ENCODE measurements around the gene ELOVL5. TPM values are rescaled to one million over a fixed set of nuclear protein-coding genes. Genes with fewer than 3 reads are reported as not detected.

Gene ELOVL5
- total RNA-seq, 1 experiment from 2014 or later: 121 TPM

DNA sequence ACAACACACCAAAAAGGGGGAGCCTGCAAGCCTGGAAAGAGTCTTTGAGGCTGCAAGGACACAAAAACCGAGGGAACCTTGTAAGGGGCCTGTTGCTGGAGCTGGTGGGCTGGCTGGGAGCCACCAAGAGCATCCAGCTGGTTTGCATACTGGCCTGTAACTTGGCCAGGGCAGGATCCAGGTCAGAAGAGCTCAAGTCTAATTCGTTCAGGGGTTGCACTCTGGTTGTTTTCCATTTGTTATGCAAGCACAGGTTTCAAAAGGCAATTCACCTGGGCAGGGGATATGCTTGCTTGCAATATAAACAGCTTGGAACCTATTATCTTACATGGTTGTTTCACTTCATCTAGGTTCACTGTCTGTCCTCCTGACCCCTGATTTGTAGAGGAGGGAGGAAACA, 101.8 kb downstream of the ELOVL5 start:
- H3K27me3 Mint-ChIP-seq (ENCODE audit: low read depth): no peaks in the 10 kb centered on the region
- no peak overlapping the region for H3K56ac ChIP-seq (ENCODE audit: insufficient read length, low read depth, low read length)
- H3K14ac ChIP-seq (ENCODE audit: insufficient read depth, low read length): no peak overlapping the region
- no peak overlapping the region for H3K27ac ChIP-seq (ENCODE audit: insufficient read length, low read depth, low read length)
- no CpG with 5 or more reads among the region's 2 CpGs for WGBS (ENCODE audit: extremely low coverage, insufficient read length, low lambda C conversion rate)
- peaks cover 0 to 5% of the 10 kb centered on the region in 2 experiments; a peak in 2 of 4 replicates for H3K4me1 Mint-ChIP-seq
- no peak overlapping the region for H2BK15ac ChIP-seq (ENCODE audit: low read depth, low read length)
- no peak overlapping the region for H3K4me3 Mint-ChIP-seq
- H2BK12ac ChIP-seq (ENCODE audit: insufficient read length, low read depth, low read length): no peak overlapping the region
- H4K20me1 ChIP-seq (ENCODE audit: control insufficient read depth, insufficient read depth, insufficient read length): no peaks in the 10 kb centered on the region
- H3K9me3 Mint-ChIP-seq: no peaks in the 10 kb centered on the region
- no peaks in the 10 kb centered on the region for H3K27me3 ChIP-seq (ENCODE audit: insufficient read depth, low read length)
- no peak overlapping the region for H3T11ph ChIP-seq (ENCODE audit: low read length)
- no peaks in the 10 kb centered on the region for H3K9me3 ChIP-seq (ENCODE audit: control insufficient read depth, low read depth, low read length)
- H4K91ac ChIP-seq (ENCODE audit: insufficient read length, low read depth, low read length): no peak overlapping the region
- H2AK5ac ChIP-seq (ENCODE audit: insufficient read length, low read length): no peak overlapping the region
- no peak overlapping the region for H3K4me2 ChIP-seq (ENCODE audit: insufficient read depth, insufficient read length, low read length)
- no peak for DNase-seq
- no peak overlapping the region for H3K18ac ChIP-seq (ENCODE audit: insufficient read length, low read depth, low read length)
- no peak overlapping the region for H3K4ac ChIP-seq (ENCODE audit: low read depth, low read length)
- H3K36me3 Mint-ChIP-seq (ENCODE audit: insufficient read depth in 1 of 3, low read depth in 3 of 3): no peaks in the 10 kb centered on the region
- H3K27ac Mint-ChIP-seq: no peak overlapping the region
- no peaks in the 10 kb centered on the region for H3K23me2 ChIP-seq (ENCODE audit: insufficient read length, low read depth, low read length, poor library complexity, severe bottlenecking)
- no peak overlapping the region for H2BK120ac ChIP-seq (ENCODE audit: low read depth, low read length, poor library complexity, severe bottlenecking)
- TF ChIP-seq, protein P1, sequence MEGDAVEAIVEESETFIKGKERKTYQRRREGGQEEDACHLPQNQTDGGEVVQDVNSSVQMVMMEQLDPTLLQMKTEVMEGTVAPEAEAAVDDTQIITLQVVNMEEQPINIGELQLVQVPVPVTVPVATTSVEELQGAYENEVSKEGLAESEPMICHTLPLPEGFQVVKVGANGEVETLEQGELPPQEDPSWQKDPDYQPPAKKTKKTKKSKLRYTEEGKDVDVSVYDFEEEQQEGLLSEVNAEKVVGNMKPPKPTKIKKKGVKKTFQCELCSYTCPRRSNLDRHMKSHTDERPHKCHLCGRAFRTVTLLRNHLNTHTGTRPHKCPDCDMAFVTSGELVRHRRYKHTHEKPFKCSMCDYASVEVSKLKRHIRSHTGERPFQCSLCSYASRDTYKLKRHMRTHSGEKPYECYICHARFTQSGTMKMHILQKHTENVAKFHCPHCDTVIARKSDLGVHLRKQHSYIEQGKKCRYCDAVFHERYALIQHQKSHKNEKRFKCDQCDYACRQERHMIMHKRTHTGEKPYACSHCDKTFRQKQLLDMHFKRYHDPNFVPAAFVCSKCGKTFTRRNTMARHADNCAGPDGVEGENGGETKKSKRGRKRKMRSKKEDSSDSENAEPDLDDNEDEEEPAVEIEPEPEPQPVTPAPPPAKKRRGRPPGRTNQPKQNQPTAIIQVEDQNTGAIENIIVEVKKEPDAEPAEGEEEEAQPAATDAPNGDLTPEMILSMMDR (conservative IDR thresholded peaks at IDR 0.05): no peak
- no peak overlapping the region for H2BK5ac ChIP-seq (ENCODE audit: insufficient read length, low read length)
- no peaks in the 10 kb centered on the region for H3K79me1 ChIP-seq (ENCODE audit: insufficient read depth, low read depth, low read length, poor library complexity, severe bottlenecking)
- no peak overlapping the region for H2AFZ ChIP-seq (ENCODE audit: low read length)
- H2BK20ac ChIP-seq (ENCODE audit: low read depth, low read length, poor library complexity, severe bottlenecking): no peak overlapping the region
- H3K9ac ChIP-seq (ENCODE audit: extremely low read depth, insufficient read length, low read length): no peak overlapping the region
- H4K8ac ChIP-seq (replicated peaks; ENCODE audit: insufficient read length, low read depth, low read length): no peak overlapping the region
- H4K5ac ChIP-seq (ENCODE audit: insufficient read length, low read depth, low read length): no peak overlapping the region
- no peaks in the 10 kb centered on the region; the same call in 1 of the 2 replicates for H3K79me2 ChIP-seq (ENCODE audit: insufficient read depth, low read length)
- no peaks in the 10 kb centered on the region for H3K4me1 ChIP-seq (ENCODE audit: insufficient read depth, low read length)
- no peak overlapping the region for H3K23ac ChIP-seq (ENCODE audit: insufficient read length, low read depth, low read length)

Data from H9 (cell line).